ENCODE measurements around the gene TRAF3. TPM values are rescaled to one million over a fixed set of nuclear protein-coding genes. Genes with fewer than 3 reads are reported as not detected.

Gene TRAF3
- polyA plus RNA-seq, 1 of the 3 experiments (the other 2 are of a cell fraction), result 17.9 TPM

DNA sequence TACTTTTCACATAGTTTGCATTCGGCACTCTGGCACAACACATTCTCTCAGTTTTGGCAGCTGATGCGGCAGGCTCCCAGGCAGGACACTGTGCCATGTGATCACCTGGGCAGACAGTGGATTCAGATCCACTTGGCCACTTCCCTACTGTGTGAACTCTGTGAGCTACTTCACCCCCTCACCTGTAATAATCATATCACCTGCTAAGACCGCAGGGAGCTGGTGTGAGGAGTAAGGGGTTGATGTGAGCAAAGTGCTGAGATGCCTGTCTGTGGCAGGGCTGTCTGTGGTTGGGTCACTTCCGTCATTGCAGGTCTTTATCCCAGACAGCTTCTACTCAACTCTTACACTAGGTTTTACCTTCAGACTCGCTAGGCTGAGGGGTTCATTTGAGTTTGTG is 94.8 kb downstream of the TRAF3 start:
- Histone ChIP-seq H3K9ac (no peak overlapping the region), H3K27me3 (ENCODE audit: insufficient read depth) (no peaks in the 10 kb centered on the region), H4K20me1 (ENCODE audit: insufficient read depth) (0 out of 2 replicates have a peak, but pooled peaks cover 5% of the 10 kb centered on the region), H3F3A (replicated peaks; ENCODE audit: insufficient read depth) (no peaks in the 10 kb centered on the region), H3K27ac (ENCODE audit: low read depth in 2 of 2, low read length in 1 of 2) (no peak overlapping the region), H3K4me2 (no peak overlapping the region), H3K36me3 (replicated peaks in 1 of 2; ENCODE audit: control insufficient read depth in 1 of 2, insufficient read depth in 2 of 2, low read length in 1 of 2) (peaks cover 13 to 25% of the 10 kb centered on the region in 2 experiments), H3K9me2 (no peaks in the 10 kb centered on the region), H3K4me1 (ENCODE audit: control insufficient read depth in 1 of 2, insufficient read depth in 2 of 2, low read depth in 1 of 2, low read length in 1 of 2) (peaks cover 0 to 10% of the 10 kb centered on the region in 2 experiments; a peak in 1 of 4 replicates), H3K9me3 (no peaks in the 10 kb centered on the region), H3K4me3 (ENCODE audit: low read depth in 2 of 2, low read length in 1 of 2) (no peak overlapping the region), H2AFZ (ENCODE audit: low read depth) (no peak overlapping the region), H3K79me2 (ENCODE audit: insufficient read depth) (peaks cover 11% of the 10 kb centered on the region; the same call in 1 of the 2 replicates)
- no peak for TF ChIP-seq GATA2 (CRISPR knock-in tag; IDR thresholded peaks at IDR 0.05)
- TF ChIP-seq RFX5 (IDR thresholded peaks at IDR 0.05; ENCODE audit: low read length), result no peak
- DNase-seq, result no peak
- POLR2A ChIA-PET, result no interaction called here
- 91% methylated on average over 5 of the region's 5 CpGs for WGBS (ENCODE audit: low lambda C conversion rate)
- CTCF ChIA-PET, result interaction anchor here (1.0 to 1.7 kb wide), 3 partner anchors 16 to 177 kb away, joined by 3 to 4 read pairs (median 4); no protein-coding TSS in a partner anchor

DNA sequence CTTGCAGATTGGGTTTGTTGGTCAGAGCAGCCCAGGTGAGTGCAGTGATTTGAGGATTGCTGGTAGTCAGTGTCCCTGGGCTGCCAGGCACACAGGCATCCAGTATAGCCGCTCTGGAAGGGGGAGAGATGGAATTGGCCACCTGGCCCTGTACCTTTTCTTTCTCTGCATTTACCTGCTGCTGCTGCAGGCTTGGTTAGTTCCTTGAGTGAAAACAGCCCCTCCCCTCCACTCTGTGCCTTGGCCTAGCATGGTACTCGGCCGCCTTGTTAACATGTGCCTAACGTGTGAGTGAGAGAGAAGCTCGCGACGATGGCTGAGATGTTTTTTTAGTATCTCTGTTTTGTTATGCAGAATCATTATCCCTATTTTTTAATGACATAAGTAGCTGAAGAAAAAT is 95.9 kb downstream of the TRAF3 start:
- H2AFZ ChIP-seq (ENCODE audit: low read depth), result no peak overlapping the region
- no peak for TF ChIP-seq NFIC (IDR thresholded peaks at IDR 0.05; ENCODE audit: borderline replicate concordance)
- TF ChIP-seq, protein P1, sequence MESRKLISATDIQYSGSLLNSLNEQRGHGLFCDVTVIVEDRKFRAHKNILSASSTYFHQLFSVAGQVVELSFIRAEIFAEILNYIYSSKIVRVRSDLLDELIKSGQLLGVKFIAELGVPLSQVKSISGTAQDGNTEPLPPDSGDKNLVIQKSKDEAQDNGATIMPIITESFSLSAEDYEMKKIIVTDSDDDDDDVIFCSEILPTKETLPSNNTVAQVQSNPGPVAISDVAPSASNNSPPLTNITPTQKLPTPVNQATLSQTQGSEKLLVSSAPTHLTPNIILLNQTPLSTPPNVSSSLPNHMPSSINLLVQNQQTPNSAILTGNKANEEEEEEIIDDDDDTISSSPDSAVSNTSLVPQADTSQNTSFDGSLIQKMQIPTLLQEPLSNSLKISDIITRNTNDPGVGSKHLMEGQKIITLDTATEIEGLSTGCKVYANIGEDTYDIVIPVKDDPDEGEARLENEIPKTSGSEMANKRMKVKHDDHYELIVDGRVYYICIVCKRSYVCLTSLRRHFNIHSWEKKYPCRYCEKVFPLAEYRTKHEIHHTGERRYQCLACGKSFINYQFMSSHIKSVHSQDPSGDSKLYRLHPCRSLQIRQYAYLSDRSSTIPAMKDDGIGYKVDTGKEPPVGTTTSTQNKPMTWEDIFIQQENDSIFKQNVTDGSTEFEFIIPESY (IDR thresholded peaks at IDR 0.05; ENCODE audit: borderline replicate concordance, low read depth), result no peak
- TF ChIP-seq MAX (IDR thresholded peaks at IDR 0.05; ENCODE audit: low read depth), result no peak
- no peak for TF ChIP-seq CTCF (IDR thresholded peaks at IDR 0.05)
- TF ChIP-seq EZH2phosphoT487 (IDR thresholded peaks at IDR 0.05; ENCODE audit: borderline replicate concordance, low read depth), result no peak
- TF ChIP-seq SIN3A (IDR thresholded peaks at IDR 0.05; ENCODE audit: borderline replicate concordance, low read depth, low read length), result no peak
- no peak for TF ChIP-seq EP300 (IDR thresholded peaks at IDR 0.05; ENCODE audit: borderline replicate concordance in 1 of 2, low read depth in 1 of 2, low read length in 1 of 2)
- no peak for TF ChIP-seq SMC3 (IDR thresholded peaks at IDR 0.05; ENCODE audit: low read depth, low read length)
- no peak for TF ChIP-seq MXI1 (IDR thresholded peaks at IDR 0.05; ENCODE audit: low read depth, low read length)
- TF ChIP-seq RXRA (IDR thresholded peaks at IDR 0.05; ENCODE audit: borderline replicate concordance, low read depth), result no peak
- TF ChIP-seq, protein P2, sequence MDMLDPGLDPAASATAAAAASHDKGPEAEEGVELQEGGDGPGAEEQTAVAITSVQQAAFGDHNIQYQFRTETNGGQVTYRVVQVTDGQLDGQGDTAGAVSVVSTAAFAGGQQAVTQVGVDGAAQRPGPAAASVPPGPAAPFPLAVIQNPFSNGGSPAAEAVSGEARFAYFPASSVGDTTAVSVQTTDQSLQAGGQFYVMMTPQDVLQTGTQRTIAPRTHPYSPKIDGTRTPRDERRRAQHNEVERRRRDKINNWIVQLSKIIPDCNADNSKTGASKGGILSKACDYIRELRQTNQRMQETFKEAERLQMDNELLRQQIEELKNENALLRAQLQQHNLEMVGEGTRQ (IDR thresholded peaks at IDR 0.05; ENCODE audit: borderline replicate concordance, low read depth, low read length), result no peak
- TF ChIP-seq ELF1 (IDR thresholded peaks at IDR 0.05), result no peak
- TF ChIP-seq PBX3 (IDR thresholded peaks at IDR 0.05), result no peak
- TF ChIP-seq, protein P3, sequence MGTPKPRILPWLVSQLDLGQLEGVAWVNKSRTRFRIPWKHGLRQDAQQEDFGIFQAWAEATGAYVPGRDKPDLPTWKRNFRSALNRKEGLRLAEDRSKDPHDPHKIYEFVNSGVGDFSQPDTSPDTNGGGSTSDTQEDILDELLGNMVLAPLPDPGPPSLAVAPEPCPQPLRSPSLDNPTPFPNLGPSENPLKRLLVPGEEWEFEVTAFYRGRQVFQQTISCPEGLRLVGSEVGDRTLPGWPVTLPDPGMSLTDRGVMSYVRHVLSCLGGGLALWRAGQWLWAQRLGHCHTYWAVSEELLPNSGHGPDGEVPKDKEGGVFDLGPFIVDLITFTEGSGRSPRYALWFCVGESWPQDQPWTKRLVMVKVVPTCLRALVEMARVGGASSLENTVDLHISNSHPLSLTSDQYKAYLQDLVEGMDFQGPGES (IDR thresholded peaks at IDR 0.05; ENCODE audit: low read depth, low read length), result no peak
- H3K4me2 ChIP-seq, result no peak overlapping the region
- no peak overlapping the region for H3K4me3 ChIP-seq (ENCODE audit: low read depth in 2 of 2, low read length in 1 of 2)
- no peak overlapping the region for H3K9ac ChIP-seq
- H3K79me2 ChIP-seq (ENCODE audit: insufficient read depth), result 0 out of 2 replicates have a peak, but pooled peaks cover 3% of the 10 kb centered on the region
- no peaks in the 10 kb centered on the region for H3K9me2 ChIP-seq
- H3K4me1 ChIP-seq (ENCODE audit: control insufficient read depth in 1 of 2, insufficient read depth in 2 of 2, low read depth in 1 of 2, low read length in 1 of 2), result peaks cover 0 to 9% of the 10 kb centered on the region in 2 experiments; a peak in 1 of 4 replicates
- no peaks in the 10 kb centered on the region for H3K27me3 ChIP-seq (ENCODE audit: insufficient read depth)
- DNase-seq, result no peak
- CTCF ChIA-PET, result no interaction called here
- H3K36me3 ChIP-seq (replicated peaks in 1 of 2; ENCODE audit: control insufficient read depth in 1 of 2, insufficient read depth in 2 of 2, low read length in 1 of 2), result peaks cover 23 to 25% of the 10 kb centered on the region in 2 experiments
- no peaks in the 10 kb centered on the region for H3K9me3 ChIP-seq
- POLR2A ChIA-PET, result no interaction called here
- H4K20me1 ChIP-seq (ENCODE audit: insufficient read depth), result no peaks in the 10 kb centered on the region
- WGBS (ENCODE audit: low lambda C conversion rate), result 93% methylated on average over 7 of the region's 7 CpGs
- H3F3A ChIP-seq (replicated peaks; ENCODE audit: insufficient read depth), result no peaks in the 10 kb centered on the region
- no peak overlapping the region for H3K27ac ChIP-seq (ENCODE audit: low read depth in 2 of 2, low read length in 1 of 2)

Data from SK-N-SH (cell line).